Measurements from ENCODE around the gene SLC37A1. TPM values are rescaled to one million over a fixed set of nuclear protein-coding genes. Genes with fewer than 3 reads are reported as not detected.

The SLC37A1 gene
- total and polyA plus RNA-seq, 4 donors: 2.0 to 7.2 (median 4.3) TPM

- H3K4me1 ChIP-seq (ENCODE audit: control insufficient read depth in 4 of 4, insufficient read depth in 4 of 4, low read length in 3 of 4): peaks cover 0 to 9% (median 4%) of the 10 kb centered on the region in 4 donors
- no peak for DNase-seq (ENCODE audit: low spot score)
- TF ChIP-seq FOXA2 (IDR thresholded peaks at IDR 0.05): no peak
- no peak for TF ChIP-seq EGR1 (IDR thresholded peaks at IDR 0.05; ENCODE audit: low read depth in 2 of 2)
- TF ChIP-seq RAD21 (IDR thresholded peaks at IDR 0.05): peak in 1 of 2 donors; percentile 15
- TF ChIP-seq GABPA (IDR thresholded peaks at IDR 0.05 in 1 of 2, conservative IDR thresholded peaks at IDR 0.05 in 1 of 2): no peak
- TF ChIP-seq REST (IDR thresholded peaks at IDR 0.05): no peak
- H3K4me3 ChIP-seq (ENCODE audit: low read depth in 1 of 3, low read length in 3 of 3): no peak overlapping the region
- H3K36me3 ChIP-seq (ENCODE audit: control insufficient read depth in 4 of 4, insufficient read depth in 3 of 4, low read depth in 1 of 4, low read length in 3 of 4): peaks cover 0 to 13% (median 5%) of the 10 kb centered on the region in 4 donors
- H3K27me3 ChIP-seq (ENCODE audit: control insufficient read depth in 4 of 4, insufficient read depth in 4 of 4, low read length in 3 of 4): no peaks in the 10 kb centered on the region
- no peak overlapping the region for H3K9ac ChIP-seq (ENCODE audit: low read depth in 1 of 2, low read length in 2 of 2)
- H3K9me3 ChIP-seq (ENCODE audit: control insufficient read depth in 4 of 4, low read length in 3 of 4): no peaks in the 10 kb centered on the region
- no peak overlapping the region for H3K27ac ChIP-seq (ENCODE audit: low read depth in 1 of 2, low read length in 2 of 2)
- WGBS: 94% methylated on average over 7 of the region's 7 CpGs
These were observed 26.3 kb downstream of the SLC37A1 start for GRCh38 chr21:42539931-42540343.

- no peak overlapping the region for H3K4me3 ChIP-seq (ENCODE audit: low read depth in 1 of 3, low read length in 3 of 3)
- TF ChIP-seq FOXA1 (IDR thresholded peaks at IDR 0.05) (no peak), EGR1 (IDR thresholded peaks at IDR 0.05; ENCODE audit: low read depth in 2 of 2) (no peak), FOXA2 (IDR thresholded peaks at IDR 0.05) (no peak), JUND (IDR thresholded peaks at IDR 0.05) (no peak)
- H3K27me3 ChIP-seq (ENCODE audit: control insufficient read depth in 4 of 4, insufficient read depth in 4 of 4, low read length in 3 of 4): no peaks in the 10 kb centered on the region
- H3K36me3 ChIP-seq (ENCODE audit: control insufficient read depth in 4 of 4, insufficient read depth in 3 of 4, low read depth in 1 of 4, low read length in 3 of 4): peaks cover 0 to 13% (median 6%) of the 10 kb centered on the region in 4 donors
- H3K27ac ChIP-seq (ENCODE audit: low read depth in 1 of 2, low read length in 2 of 2): no peak overlapping the region
- H3K9me3 ChIP-seq (ENCODE audit: control insufficient read depth in 4 of 4, low read length in 3 of 4): no peaks in the 10 kb centered on the region
- no peak for DNase-seq (ENCODE audit: low spot score)
- WGBS: 93% methylated on average over 8 of the region's 8 CpGs
- no peak overlapping the region for H3K9ac ChIP-seq (ENCODE audit: low read depth in 1 of 2, low read length in 2 of 2)
- peaks cover 0 to 7% (median 4%) of the 10 kb centered on the region in 4 donors for H3K4me1 ChIP-seq (ENCODE audit: control insufficient read depth in 4 of 4, insufficient read depth in 4 of 4, low read length in 3 of 4)
These were observed 26.7 kb downstream of the SLC37A1 start for GRCh38 chr21:42540396-42540795.

GRCh38 chr21:42541174-42541573 lies 27.5 kb downstream of the SLC37A1 start:
- WGBS: 97% methylated on average over 12 of the region's 12 CpGs
- no peak for DNase-seq (ENCODE audit: low spot score)
- peaks cover 0 to 13% (median 10%) of the 10 kb centered on the region in 4 donors for H3K36me3 ChIP-seq (ENCODE audit: control insufficient read depth in 4 of 4, insufficient read depth in 3 of 4, low read depth in 1 of 4, low read length in 3 of 4)

More at GRCh38 chr21:42541174-42541573, 27.5 kb downstream of the SLC37A1 start:
- no peak overlapping the region for H3K27ac ChIP-seq (ENCODE audit: low read depth in 1 of 2, low read length in 2 of 2)
- no peak overlapping the region for H3K9ac ChIP-seq (ENCODE audit: low read depth in 1 of 2, low read length in 2 of 2)
- H3K27me3 ChIP-seq (ENCODE audit: control insufficient read depth in 4 of 4, insufficient read depth in 4 of 4, low read length in 3 of 4): no peaks in the 10 kb centered on the region
- H3K4me1 ChIP-seq (ENCODE audit: control insufficient read depth in 4 of 4, insufficient read depth in 4 of 4, low read length in 3 of 4): peaks cover 0 to under 1% (median 0%) of the 10 kb centered on the region in 4 donors
- H3K9me3 ChIP-seq (ENCODE audit: control insufficient read depth in 4 of 4, low read length in 3 of 4): no peaks in the 10 kb centered on the region
- H3K4me3 ChIP-seq (ENCODE audit: low read depth in 1 of 3, low read length in 3 of 3): no peak overlapping the region
- TF ChIP-seq NR2F2 (IDR thresholded peaks at IDR 0.05) (no peak), HNF4A (conservative IDR thresholded peaks at IDR 0.05) (no peak), FOXA1 (IDR thresholded peaks at IDR 0.05) (no peak), GABPA (IDR thresholded peaks at IDR 0.05 in 1 of 2, conservative IDR thresholded peaks at IDR 0.05 in 1 of 2) (no peak), CTCF (IDR thresholded peaks at IDR 0.05; ENCODE audit: low read depth, low read length, missing input control) (no peak), TAF1 (conservative IDR thresholded peaks at IDR 0.05) (no peak)

Data from liver (tissue), 9 donors.